Neural cell (in vitro differentiated cells): Measurements from ENCODE around the gene ARSK.

Experiments used
- EP300 ChIP-seq: fragments of 450-650 bp; conservative IDR thresholded peaks from 2 replicates; pipeline ENCODE4 v1.6.1; 2014; ENCODE audit warnings: antibody characterized with exemption, mild to moderate bottlenecking, moderate library complexity; ENCODE audit not compliant: poor library complexity, severe bottlenecking
- EZH2 ChIP-seq: fragments of 200-600, 300-800 bp; shearing (Covaris generic), sonication (generic); IDR thresholded peaks from 2 replicates; pipeline ENCODE4 v1.6.1; 2014; ENCODE audit warnings: antibody characterized with exemption, low read length, borderline replicate concordance, mild to moderate bottlenecking; ENCODE audit not compliant: insufficient read depth, poor library complexity, severe bottlenecking
- MXI1 ChIP-seq: fragments of 450-650 bp; conservative IDR thresholded peaks from 2 replicates; pipeline ENCODE4 v1.6.1; 2014; ENCODE audit warnings: antibody characterized with exemption, mild to moderate bottlenecking; ENCODE audit not compliant: poor library complexity, severe bottlenecking
- POLR2AphosphoS5 ChIP-seq: IDR thresholded peaks from 2 replicates; pipeline ENCODE4 v1.6.1; 2012
- SMC3 ChIP-seq: fragments of 450-650 bp; conservative IDR thresholded peaks from 2 replicates; pipeline ENCODE4 v1.6.1; 2014; ENCODE audit warnings: antibody characterized with exemption, mild to moderate bottlenecking, moderate library complexity; ENCODE audit not compliant: poor library complexity
- TF ChIP-seq, protein P1 (sequence below): fragments of 450-650 bp; IDR thresholded peaks from 2 replicates; pipeline ENCODE4 v1.5.1; 2014; ENCODE audit warnings: antibody characterized with exemption, mild to moderate bottlenecking, moderate library complexity; ENCODE audit not compliant: poor library complexity, severe bottlenecking

DNA sequence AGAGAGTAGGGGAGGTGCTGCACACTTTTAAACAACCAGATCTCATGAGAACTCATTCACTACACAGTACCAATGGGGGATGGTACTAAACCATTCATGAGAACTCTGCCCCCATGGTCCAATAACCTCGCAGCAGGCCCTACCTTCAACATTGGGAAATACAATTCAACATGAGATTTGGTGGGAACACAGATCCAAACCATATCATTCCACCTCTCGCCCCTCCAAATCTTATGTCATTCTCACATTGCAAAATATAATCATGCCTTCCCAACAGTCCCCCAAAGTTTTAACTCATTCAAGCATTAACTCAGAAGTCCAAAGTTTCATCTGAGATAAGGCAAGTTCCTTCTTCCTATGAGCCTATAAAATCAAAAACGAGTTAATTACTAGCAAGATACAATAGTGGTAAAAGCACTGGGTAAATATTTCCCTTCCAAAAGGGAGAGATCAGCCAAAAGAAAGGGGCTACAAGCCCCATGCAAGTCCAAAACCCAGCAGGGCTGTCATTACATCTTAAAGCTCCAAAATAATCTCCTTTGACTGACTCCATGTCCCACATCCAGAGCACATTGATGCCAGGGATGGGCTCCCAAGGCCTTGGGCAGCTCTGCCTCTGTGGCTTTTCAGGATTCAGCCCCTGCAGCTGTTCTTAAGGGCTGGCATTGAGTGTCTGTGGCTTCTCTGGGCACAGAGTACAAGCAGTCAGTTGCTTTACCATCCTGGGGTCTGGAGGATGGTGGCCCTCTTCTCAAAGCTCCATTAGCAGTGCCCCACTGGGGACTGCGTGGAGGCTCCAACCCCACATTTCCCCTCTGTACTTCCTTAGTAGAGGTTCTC lies 73.3 kb downstream of the ARSK start:
- TF ChIP-seq, protein P1, sequence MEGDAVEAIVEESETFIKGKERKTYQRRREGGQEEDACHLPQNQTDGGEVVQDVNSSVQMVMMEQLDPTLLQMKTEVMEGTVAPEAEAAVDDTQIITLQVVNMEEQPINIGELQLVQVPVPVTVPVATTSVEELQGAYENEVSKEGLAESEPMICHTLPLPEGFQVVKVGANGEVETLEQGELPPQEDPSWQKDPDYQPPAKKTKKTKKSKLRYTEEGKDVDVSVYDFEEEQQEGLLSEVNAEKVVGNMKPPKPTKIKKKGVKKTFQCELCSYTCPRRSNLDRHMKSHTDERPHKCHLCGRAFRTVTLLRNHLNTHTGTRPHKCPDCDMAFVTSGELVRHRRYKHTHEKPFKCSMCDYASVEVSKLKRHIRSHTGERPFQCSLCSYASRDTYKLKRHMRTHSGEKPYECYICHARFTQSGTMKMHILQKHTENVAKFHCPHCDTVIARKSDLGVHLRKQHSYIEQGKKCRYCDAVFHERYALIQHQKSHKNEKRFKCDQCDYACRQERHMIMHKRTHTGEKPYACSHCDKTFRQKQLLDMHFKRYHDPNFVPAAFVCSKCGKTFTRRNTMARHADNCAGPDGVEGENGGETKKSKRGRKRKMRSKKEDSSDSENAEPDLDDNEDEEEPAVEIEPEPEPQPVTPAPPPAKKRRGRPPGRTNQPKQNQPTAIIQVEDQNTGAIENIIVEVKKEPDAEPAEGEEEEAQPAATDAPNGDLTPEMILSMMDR: no peak
- no peak for TF ChIP-seq SMC3
- no peak for TF ChIP-seq MXI1
- TF ChIP-seq EZH2: no peak
- TF ChIP-seq POLR2AphosphoS5: no peak
- TF ChIP-seq EP300: no peak
